ENCODE measurements around the gene ZNF853. TPM values are rescaled to one million over a fixed set of nuclear protein-coding genes. Genes with fewer than 3 reads are reported as not detected.
A peak's percentile ranks its signal among the peaks of the same experiment; 100 is the strongest.

ZNF853 gene
- total RNA-seq: 1 to 10 TPM; 2.0 to 2.2 TPM
- 1 to 10 TPM in 1 of 2 donors, under 1 TPM in 1; 0.34 to 1.9 TPM for polyA plus RNA-seq

- no peaks in the 10 kb centered on the region for H3K36me3 ChIP-seq (ENCODE audit: insufficient read depth, low read length)
- H3K4me1 ChIP-seq (ENCODE audit: insufficient read depth, low read length): peaks cover 16% of the 10 kb centered on the region
- peaks cover 12 to 32% (median 21%) of the 10 kb centered on the region in 4 donors for H3K4me1 Mint-ChIP-seq
- peak in 1 of 5 donors; percentile 20 for DNase-seq
- peaks cover 0 to 3% (median 0%) of the 10 kb centered on the region in 8 donors for H3K9me3 Mint-ChIP-seq
- H3K4me3 Mint-ChIP-seq: peak within 1 kb of the TSS; percentile 79 to 85 (median 81)
- H3K27me3 ChIP-seq (ENCODE audit: insufficient read depth, low read length): peaks cover 5% of the 10 kb centered on the region
- intact Hi-C loops (cut with micrococcal nuclease): no loop called here
- no peaks in the 10 kb centered on the region for H3K9me3 ChIP-seq (ENCODE audit: control insufficient read depth in 1 of 2, low read length in 2 of 2)
- H3K4me3 ChIP-seq (ENCODE audit: low read length in 2 of 2): peak within 1 kb of the TSS in 1 of 2 donors; percentile 50
- POLR2A ChIA-PET (ENCODE audit: partially characterized antibody): no interaction called here
- no peak within 1 kb of the TSS for H3K27ac ChIP-seq (ENCODE audit: low read depth, low read length)
- H3K36me3 Mint-ChIP-seq: no peaks in the 10 kb centered on the region
- H3K27me3 Mint-ChIP-seq: peaks cover 10% of the 10 kb centered on the region in 2 donors
- CTCF ChIA-PET (ENCODE audit: partially characterized antibody): no interaction called here
- H3K27ac Mint-ChIP-seq: peak within 1 kb of the TSS in 2 of 7 donors; percentile 42 to 68
These were observed at the start of gene ZNF853 for GRCh38 chr7:6614953-6615722. TSS of gene ZNF853 (plus strand) at chr7:6615610. CDS start at chr7:6616175, 565 bp downstream.

- Mint-ChIP-seq H3K27me3 (no peaks in the 10 kb centered on the region), H3K27ac (no peak overlapping the region), H3K4me3 (no peak overlapping the region), H3K36me3 (no peaks in the 10 kb centered on the region), H3K4me1 (no peaks in the 10 kb centered on the region), H3K9me3 (no peaks in the 10 kb centered on the region)
- Histone ChIP-seq H3K36me3 (ENCODE audit: insufficient read depth, low read length) (no peaks in the 10 kb centered on the region), H3K27me3 (ENCODE audit: insufficient read depth, low read length) (no peaks in the 10 kb centered on the region), H3K4me1 (ENCODE audit: insufficient read depth, low read length) (no peaks in the 10 kb centered on the region), H3K9me3 (ENCODE audit: control insufficient read depth in 1 of 2, low read length in 2 of 2) (no peaks in the 10 kb centered on the region), H3K4me3 (ENCODE audit: low read length in 2 of 2) (no peak overlapping the region), H3K27ac (ENCODE audit: low read depth, low read length) (no peak overlapping the region)
- DNase-seq: no peak
- intact Hi-C loops (cut with micrococcal nuclease): no loop called here
- POLR2A ChIA-PET (ENCODE audit: partially characterized antibody): no interaction called here
- CTCF ChIA-PET (ENCODE audit: partially characterized antibody): no interaction called here
These were observed 49.8 kb upstream of the ZNF853 start for GRCh38 chr7:6565655-6566054.

GRCh38 chr7:6567886-6568285, 47.5 kb upstream of the ZNF853 start:
- H3K36me3 Mint-ChIP-seq: no peaks in the 10 kb centered on the region
- H3K4me1 Mint-ChIP-seq: no peaks in the 10 kb centered on the region
- intact Hi-C loops (cut with micrococcal nuclease): no loop called here
- ChIA-PET POLR2A (ENCODE audit: partially characterized antibody) (no interaction called here), CTCF (ENCODE audit: partially characterized antibody) (no interaction called here)
- H3K27me3 Mint-ChIP-seq: no peaks in the 10 kb centered on the region
- Histone ChIP-seq H3K4me1 (ENCODE audit: insufficient read depth, low read length) (no peaks in the 10 kb centered on the region), H3K4me3 (ENCODE audit: low read length in 2 of 2) (no peak overlapping the region), H3K9me3 (ENCODE audit: control insufficient read depth in 1 of 2, low read length in 2 of 2) (no peaks in the 10 kb centered on the region), H3K27me3 (ENCODE audit: insufficient read depth, low read length) (no peaks in the 10 kb centered on the region), H3K36me3 (ENCODE audit: insufficient read depth, low read length) (no peaks in the 10 kb centered on the region), H3K27ac (ENCODE audit: low read depth, low read length) (no peak overlapping the region)
- no peak overlapping the region for H3K27ac Mint-ChIP-seq
- DNase-seq: no peak
- no peak overlapping the region for H3K4me3 Mint-ChIP-seq
- no peaks in the 10 kb centered on the region for H3K9me3 Mint-ChIP-seq

- H3K4me3 Mint-ChIP-seq: no peak overlapping the region
- Histone ChIP-seq H3K27me3 (ENCODE audit: insufficient read depth, low read length) (no peaks in the 10 kb centered on the region), H3K9me3 (ENCODE audit: control insufficient read depth in 1 of 2, low read length in 2 of 2) (no peaks in the 10 kb centered on the region), H3K36me3 (ENCODE audit: insufficient read depth, low read length) (no peaks in the 10 kb centered on the region), H3K27ac (ENCODE audit: low read depth, low read length) (no peak overlapping the region), H3K4me1 (ENCODE audit: insufficient read depth, low read length) (peaks cover 1% of the 10 kb centered on the region), H3K4me3 (ENCODE audit: low read length in 2 of 2) (no peak overlapping the region)
- H3K4me1 Mint-ChIP-seq: peaks cover 0 to 4% (median 0%) of the 10 kb centered on the region in 4 donors
- H3K27ac Mint-ChIP-seq: no peak overlapping the region
- H3K27me3 Mint-ChIP-seq: no peaks in the 10 kb centered on the region
- no peak for DNase-seq
- no peaks in the 10 kb centered on the region for H3K9me3 Mint-ChIP-seq
- intact Hi-C loops (cut with micrococcal nuclease): no loop called here
- ChIA-PET CTCF (ENCODE audit: partially characterized antibody) (interaction anchor here (1.5 kb wide), 1 partner anchor 17 kb away, joined by 4 read pairs; no protein-coding TSS in a partner anchor), POLR2A (ENCODE audit: partially characterized antibody) (interaction anchor here (0.7 kb wide), 1 partner anchor 1185 kb away, joined by 3 read pairs; no protein-coding TSS in a partner anchor)
- H3K36me3 Mint-ChIP-seq: no peaks in the 10 kb centered on the region
These were observed 44.1 kb upstream of the ZNF853 start for GRCh38 chr7:6571160-6571779.

- peaks cover 5 to 26% (median 7%) of the 10 kb centered on the region in 4 donors for H3K4me1 Mint-ChIP-seq
- Histone ChIP-seq H3K27me3 (ENCODE audit: insufficient read depth, low read length) (no peaks in the 10 kb centered on the region), H3K4me1 (ENCODE audit: insufficient read depth, low read length) (peaks cover 12% of the 10 kb centered on the region), H3K4me3 (ENCODE audit: low read length in 2 of 2) (no peak overlapping the region), H3K27ac (ENCODE audit: low read depth, low read length) (no peak overlapping the region), H3K9me3 (ENCODE audit: control insufficient read depth in 1 of 2, low read length in 2 of 2) (no peaks in the 10 kb centered on the region), H3K36me3 (ENCODE audit: insufficient read depth, low read length) (no peaks in the 10 kb centered on the region)
- intact Hi-C loops (cut with micrococcal nuclease): no loop called here
- peaks cover 6 to 8% of the 10 kb centered on the region in 2 donors for H3K36me3 Mint-ChIP-seq
- POLR2A ChIA-PET (ENCODE audit: partially characterized antibody): interaction anchor here (1.6 kb wide), 1 partner anchor 14 kb away, joined by 5 read pairs; the partner anchor contains the start of gene INTS15
- H3K27me3 Mint-ChIP-seq: no peaks in the 10 kb centered on the region
- H3K27ac Mint-ChIP-seq: peak overlapping the region in 4 of 7 donors; percentile 22 to 78 (median 60)
- CTCF ChIA-PET (ENCODE audit: partially characterized antibody): interaction anchor here (1.1 to 3.6 kb wide), 7 partner anchors 13 to 63 kb away, joined by 3 to 17 read pairs (median 4); partner anchors contain the start of gene INTS15
- peaks cover 0 to 2% (median 0%) of the 10 kb centered on the region in 8 donors for H3K9me3 Mint-ChIP-seq
- H3K4me3 Mint-ChIP-seq: peak overlapping the region; percentile 17 to 70 (median 60)
- no peak for DNase-seq
These were observed 40.0 kb upstream of the ZNF853 start for GRCh38 chr7:6575281-6576023.

GRCh38 chr7:6576024-6576866, 39.2 kb upstream of the ZNF853 start:
- H3K9me3 ChIP-seq (ENCODE audit: control insufficient read depth in 1 of 2, low read length in 2 of 2): no peaks in the 10 kb centered on the region
- ChIA-PET CTCF (ENCODE audit: partially characterized antibody) (interaction anchor here (1.2 to 3.6 kb wide), 6 partner anchors 14 to 64 kb away, joined by 3 to 17 read pairs (median 8); partner anchors contain the start of gene INTS15), POLR2A (ENCODE audit: partially characterized antibody) (interaction anchor here (0.5 to 1.6 kb wide), 2 partner anchors 14 to 16 kb away, joined by 4 to 5 read pairs; partner anchors contain the start of gene INTS15)
- H3K27ac ChIP-seq (ENCODE audit: low read depth, low read length): no peak overlapping the region
- H3K4me1 Mint-ChIP-seq: peaks cover 5 to 26% (median 7%) of the 10 kb centered on the region in 4 donors
- DNase-seq: peak in 1 of 5 donors; percentile 4
- no peaks in the 10 kb centered on the region for H3K27me3 ChIP-seq (ENCODE audit: insufficient read depth, low read length)
- H3K4me1 ChIP-seq (ENCODE audit: insufficient read depth, low read length): peaks cover 12% of the 10 kb centered on the region
- H3K27ac Mint-ChIP-seq: peak overlapping the region in 6 of 7 donors; percentile 47 to 84 (median 64)
- intact Hi-C loops (cut with micrococcal nuclease): no loop called here
- peak overlapping the region; percentile 33 to 78 (median 62) for H3K4me3 Mint-ChIP-seq
- H3K9me3 Mint-ChIP-seq: peaks cover 0 to 2% (median 0%) of the 10 kb centered on the region in 8 donors
- H3K4me3 ChIP-seq (ENCODE audit: low read length in 2 of 2): no peak overlapping the region
- no peaks in the 10 kb centered on the region for H3K27me3 Mint-ChIP-seq
- no peaks in the 10 kb centered on the region for H3K36me3 ChIP-seq (ENCODE audit: insufficient read depth, low read length)
- H3K36me3 Mint-ChIP-seq: peaks cover 14 to 16% of the 10 kb centered on the region in 2 donors
